H9 (cell line): Measurements from ENCODE around the gene TMEM179B. TPM values are rescaled to one million over a fixed set of nuclear protein-coding genes. Genes with fewer than 3 reads are reported as not detected.

Experiments
- DNase-seq: peaks from one replicate; pipeline ENCODE4 v3.0.0-alpha.2; 2017
- H2AFZ ChIP-seq: one replicate; pipeline ENCODE4 v1.6.1; 2013; ENCODE audit warnings: mild to moderate bottlenecking, low read length, control low read depth, moderate library complexity
- H2AK5ac ChIP-seq: 2 replicates; pipeline ENCODE4 v1.6.1; 2013; ENCODE audit warnings: low read length, control low read depth, mixed read lengths; ENCODE audit not compliant: insufficient read length
- H2BK120ac ChIP-seq: one replicate; pipeline ENCODE4 v1.6.1; 2013; ENCODE audit warnings: low read depth, mild to moderate bottlenecking, low read length, control low read depth, inconsistent platforms; ENCODE audit not compliant: poor library complexity, severe bottlenecking
- H2BK12ac ChIP-seq: 2 replicates; pipeline ENCODE4 v1.6.1; 2013; ENCODE audit warnings: low read length, control low read depth, mixed read lengths, low read depth; ENCODE audit not compliant: insufficient read length
- H2BK15ac ChIP-seq: 2 replicates; pipeline ENCODE4 v1.6.1; 2013; ENCODE audit warnings: low read depth, low read length, control low read depth
- H2BK20ac ChIP-seq: one replicate; pipeline ENCODE4 v1.6.1; 2013; ENCODE audit warnings: low read depth, mild to moderate bottlenecking, low read length, control low read depth, inconsistent platforms; ENCODE audit not compliant: poor library complexity, severe bottlenecking
- H2BK5ac ChIP-seq: 2 replicates; pipeline ENCODE4 v1.6.1; 2013; ENCODE audit warnings: low read length, control low read depth, mixed read lengths; ENCODE audit not compliant: insufficient read length
- H3K14ac ChIP-seq: 2 replicates; pipeline ENCODE4 v1.6.1; 2013; ENCODE audit warnings: low read length, control low read depth; ENCODE audit not compliant: insufficient read depth
- H3K18ac ChIP-seq: 2 replicates; pipeline ENCODE4 v1.6.1; 2013; ENCODE audit warnings: low read depth, mild to moderate bottlenecking, mixed read lengths, low read length, control low read depth; ENCODE audit not compliant: insufficient read length
- H3K23ac ChIP-seq: 2 replicates; pipeline ENCODE4 v1.6.1; 2013; ENCODE audit warnings: low read length, control low read depth, mixed read lengths, low read depth; ENCODE audit not compliant: insufficient read length
- H3K23me2 ChIP-seq: 2 replicates; pipeline ENCODE4 v1.6.1; 2013; ENCODE audit warnings: low read depth, mild to moderate bottlenecking, mixed read lengths, low read length, control low read depth; ENCODE audit not compliant: insufficient read length, poor library complexity, severe bottlenecking
- H3K27ac ChIP-seq: 2 replicates; pipeline ENCODE4 v1.5.1; 2013; ENCODE audit warnings: low read length, control low read depth, mixed read lengths, low read depth; ENCODE audit not compliant: insufficient read length
- H3K27me3 ChIP-seq: 2 replicates; pipeline ENCODE4 v1.6.1; 2013; ENCODE audit warnings: low read length, control low read depth, inconsistent platforms; ENCODE audit not compliant: insufficient read depth
- H3K4ac ChIP-seq: 2 replicates; pipeline ENCODE4 v1.6.1; 2013; ENCODE audit warnings: low read depth, mild to moderate bottlenecking, control low read depth, inconsistent platforms, low read length, moderate library complexity
- H3K4me1 ChIP-seq: 2 replicates; pipeline ENCODE4 v1.6.1; 2013; ENCODE audit warnings: low read length, control low read depth, inconsistent platforms; ENCODE audit not compliant: insufficient read depth
- H3K4me2 ChIP-seq: 2 replicates; pipeline ENCODE4 v1.6.1; 2013; ENCODE audit warnings: low read length, control low read depth, mixed read lengths; ENCODE audit not compliant: insufficient read length, insufficient read depth
- H3K56ac ChIP-seq: 2 replicates; pipeline ENCODE4 v1.6.1; 2013; ENCODE audit warnings: low read depth, mild to moderate bottlenecking, mixed read lengths, low read length, control low read depth; ENCODE audit not compliant: insufficient read length
- H3K79me1 ChIP-seq: 2 replicates; pipeline ENCODE4 v1.6.1; 2013; ENCODE audit warnings: low read depth, mild to moderate bottlenecking, moderate library complexity, low read length, control low read depth, inconsistent platforms; ENCODE audit not compliant: insufficient read depth, poor library complexity, severe bottlenecking
- H3K79me2 ChIP-seq: 2 replicates; pipeline ENCODE4 v1.6.1; 2013; ENCODE audit warnings: low read length, control low read depth, inconsistent platforms; ENCODE audit not compliant: insufficient read depth
- H3K9ac ChIP-seq: 2 replicates; pipeline ENCODE4 v1.6.1; 2013; ENCODE audit warnings: low read length, control low read depth, mixed read lengths; ENCODE audit not compliant: insufficient read length; ENCODE audit errors: extremely low read depth
- H3K9me3 ChIP-seq: one replicate; pipeline ENCODE4 v1.6.1; 2013; ENCODE audit warnings: low read depth, low read length, inconsistent platforms; ENCODE audit not compliant: control insufficient read depth
- H3T11ph ChIP-seq: one replicate; pipeline ENCODE4 v1.6.1; 2013; ENCODE audit warnings: mild to moderate bottlenecking, low read length, control low read depth, inconsistent platforms
- H4K20me1 ChIP-seq: one replicate; pipeline ENCODE4 v1.6.1; 2013; ENCODE audit not compliant: control insufficient read depth, insufficient read length, insufficient read depth
- H4K5ac ChIP-seq: 2 replicates; pipeline ENCODE4 v1.6.1; 2013; ENCODE audit warnings: low read depth, mild to moderate bottlenecking, mixed read lengths, low read length, control low read depth; ENCODE audit not compliant: insufficient read length
- H4K8ac ChIP-seq: replicated peaks from 2 replicates; pipeline ENCODE4 v1.6.1; 2013; ENCODE audit warnings: low read length, control low read depth, mixed read lengths, low read depth; ENCODE audit not compliant: insufficient read length
- H4K91ac ChIP-seq: 2 replicates; pipeline ENCODE4 v1.6.1; 2013; ENCODE audit warnings: low read depth, mild to moderate bottlenecking, moderate library complexity, mixed read lengths, low read length, control low read depth; ENCODE audit not compliant: insufficient read length
- H3K27ac Mint-ChIP-seq, 3 experiments: 2 replicates in 2 of 3; 3 replicates in 1 of 3; pipeline ENCODE4 v1.8.0; 2020 to 2021; ENCODE audit warnings: mixed read lengths in 3 of 3, mild to moderate bottlenecking in 1 of 3, moderate library complexity in 1 of 3
- H3K27me3 Mint-ChIP-seq: 2 replicates; pipeline ENCODE4 v1.8.0; 2021; ENCODE audit warnings: low read depth, mild to moderate bottlenecking, moderate library complexity, mixed read lengths
- H3K36me3 Mint-ChIP-seq, 3 experiments: 2 replicates in 2 of 3; 3 replicates in 1 of 3; pipeline ENCODE4 v1.8.0; 2020 to 2021; ENCODE audit warnings: low read depth in 3 of 3, mixed read lengths in 3 of 3; ENCODE audit not compliant: insufficient read depth in 1 of 3
- H3K4me1 Mint-ChIP-seq, 2 experiments: 2 replicates each; pipeline ENCODE4 v1.8.0; 2020; ENCODE audit warnings: mixed read lengths in 2 of 2
- H3K4me3 Mint-ChIP-seq, 2 experiments: 2 replicates in 1 of 2; 3 replicates in 1 of 2; pipeline ENCODE4 v1.8.0; 2020 to 2021; ENCODE audit warnings: mild to moderate bottlenecking in 2 of 2, mixed read lengths in 2 of 2, moderate library complexity in 1 of 2
- H3K9me3 Mint-ChIP-seq, 2 experiments: 2 replicates in 1 of 2; 3 replicates in 1 of 2; pipeline ENCODE4 v1.8.0; 2020; ENCODE audit warnings: mild to moderate bottlenecking in 2 of 2, mixed read lengths in 2 of 2, moderate library complexity in 1 of 2
- WGBS: extraction: QIAGEN DNeasy Blood & Tissue Kit; methylation state at CpG from one replicate; pipeline ENCODE4 v1.1.7; 2013; ENCODE audit warnings: missing lambda C conversion rate, low lambda C conversion rate, mixed read lengths; ENCODE audit not compliant: insufficient read length; ENCODE audit errors: extremely low coverage; 5-methylcytosine and 5-hydroxymethylcytosine counted together
- total RNA-seq: library from RNA; stranded (reverse); gene quantifications from 2 replicates; pipeline ENCODE4 v1.2.1, GENCODE V29; 2021
- TF ChIP-seq, protein P1 (sequence below): fragments of 200-600 bp; sonication (generic); conservative IDR thresholded peaks from 3 replicates; pipeline ENCODE4 v1.8.0; 2021; ENCODE audit warnings: antibody characterized with exemption, mild to moderate bottlenecking

TMEM179B gene
- total RNA-seq, 1 experiment from 2014 or later = 25.0 TPM

DNA sequence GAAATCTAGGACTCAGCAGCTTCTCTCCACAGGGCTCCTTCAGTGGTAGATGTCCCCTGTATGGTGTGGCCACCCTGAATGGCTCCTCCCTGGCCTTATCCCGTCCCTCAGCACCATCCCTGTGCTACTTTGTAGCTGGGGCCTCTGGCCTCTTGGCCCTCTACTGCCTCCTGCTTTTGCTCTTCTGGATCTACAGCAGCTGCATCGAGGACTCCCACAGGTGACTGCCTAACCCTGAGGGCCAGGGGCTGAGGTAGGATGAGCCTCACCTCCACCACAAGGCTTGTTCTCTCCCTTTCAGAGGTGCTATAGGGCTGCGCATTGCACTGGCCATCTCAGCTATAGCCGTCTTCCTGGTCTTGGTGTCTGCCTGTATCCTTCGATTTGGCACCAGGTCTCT lies 1.8 kb downstream of the TMEM179B start:
- H2AFZ ChIP-seq = no peak overlapping the region
- peak overlapping the region; percentile 89 to 94 for H3K4me3 Mint-ChIP-seq
- H3K27me3 ChIP-seq = no peaks in the 10 kb centered on the region
- H3T11ph ChIP-seq = no peak overlapping the region
- no peaks in the 10 kb centered on the region for H3K79me1 ChIP-seq
- H3K9me3 Mint-ChIP-seq = no peaks in the 10 kb centered on the region; a peak in 1 of 5 replicates
- no peak overlapping the region for H3K56ac ChIP-seq
- H4K20me1 ChIP-seq = no peaks in the 10 kb centered on the region
- no CpG with 5 or more reads among the region's 5 CpGs for WGBS
- H3K36me3 Mint-ChIP-seq = peaks cover 17 to 65% (median 40%) of the 10 kb centered on the region in 3 experiments; a peak in 6 of 7 replicates
- no peak overlapping the region for H2BK15ac ChIP-seq
- H2BK12ac ChIP-seq = no peak overlapping the region
- peaks cover 27 to 37% of the 10 kb centered on the region in 2 experiments for H3K4me1 Mint-ChIP-seq
- H3K27ac ChIP-seq = no peak overlapping the region
- H3K4me1 ChIP-seq = no peaks in the 10 kb centered on the region
- no peak overlapping the region for H2AK5ac ChIP-seq
- H3K4me2 ChIP-seq = no peak overlapping the region
- no peak overlapping the region for H2BK5ac ChIP-seq
- H3K4ac ChIP-seq = no peak overlapping the region
- H3K23ac ChIP-seq = no peak overlapping the region
- H3K9ac ChIP-seq = no peak overlapping the region
- H3K27me3 Mint-ChIP-seq = no peaks in the 10 kb centered on the region; the same call in 1 of the 2 replicates
- H3K14ac ChIP-seq = no peak overlapping the region
- TF ChIP-seq, protein P1, sequence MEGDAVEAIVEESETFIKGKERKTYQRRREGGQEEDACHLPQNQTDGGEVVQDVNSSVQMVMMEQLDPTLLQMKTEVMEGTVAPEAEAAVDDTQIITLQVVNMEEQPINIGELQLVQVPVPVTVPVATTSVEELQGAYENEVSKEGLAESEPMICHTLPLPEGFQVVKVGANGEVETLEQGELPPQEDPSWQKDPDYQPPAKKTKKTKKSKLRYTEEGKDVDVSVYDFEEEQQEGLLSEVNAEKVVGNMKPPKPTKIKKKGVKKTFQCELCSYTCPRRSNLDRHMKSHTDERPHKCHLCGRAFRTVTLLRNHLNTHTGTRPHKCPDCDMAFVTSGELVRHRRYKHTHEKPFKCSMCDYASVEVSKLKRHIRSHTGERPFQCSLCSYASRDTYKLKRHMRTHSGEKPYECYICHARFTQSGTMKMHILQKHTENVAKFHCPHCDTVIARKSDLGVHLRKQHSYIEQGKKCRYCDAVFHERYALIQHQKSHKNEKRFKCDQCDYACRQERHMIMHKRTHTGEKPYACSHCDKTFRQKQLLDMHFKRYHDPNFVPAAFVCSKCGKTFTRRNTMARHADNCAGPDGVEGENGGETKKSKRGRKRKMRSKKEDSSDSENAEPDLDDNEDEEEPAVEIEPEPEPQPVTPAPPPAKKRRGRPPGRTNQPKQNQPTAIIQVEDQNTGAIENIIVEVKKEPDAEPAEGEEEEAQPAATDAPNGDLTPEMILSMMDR = no peak
- H4K91ac ChIP-seq = no peak overlapping the region
- H3K79me2 ChIP-seq = no peaks in the 10 kb centered on the region; the same call in 1 of the 2 replicates
- peak overlapping the region in 2 of 3 experiments; percentile 57 to 90; a peak in 4 of 7 replicates for H3K27ac Mint-ChIP-seq
- H3K23me2 ChIP-seq = peaks cover 4% of the 10 kb centered on the region
- no peak overlapping the region for H4K8ac ChIP-seq
- H3K18ac ChIP-seq = no peak overlapping the region
- H2BK20ac ChIP-seq = no peak overlapping the region
- no peak overlapping the region for H4K5ac ChIP-seq
- no peaks in the 10 kb centered on the region for H3K9me3 ChIP-seq
- DNase-seq = peak; percentile 59
- H2BK120ac ChIP-seq = no peak overlapping the region
